PC-3 (cell line): ENCODE measurements around the gene SLC25A41.

Source experiments
- CTCF ChIP-seq: fragments of 300-600 bp; sonication (generic); conservative IDR thresholded peaks from 2 replicates; pipeline ENCODE4 v1.5.1; 2017; ENCODE audit warnings: antibody characterized with exemption, low read depth, mild to moderate bottlenecking, low read length
- EZH2 ChIP-seq: fragments of 300-600 bp; sonication (generic); IDR thresholded peaks from one replicate; pipeline ENCODE4 v1.6.1; 2017; ENCODE audit warnings: antibody characterized with exemption, mild to moderate bottlenecking, low read length; ENCODE audit not compliant: unreplicated experiment
- EZH2phosphoT487 ChIP-seq: fragments of 300-600 bp; sonication (generic); IDR thresholded peaks from 2 replicates; pipeline ENCODE4 v1.6.1; 2018; ENCODE audit warnings: mild to moderate bottlenecking, antibody characterized with exemption, low read length, borderline replicate concordance

- TF ChIP-seq EZH2 (no peak), CTCF (no peak), EZH2phosphoT487 (no peak)
These were observed 24.2 kb downstream of the SLC25A41 start for GRCh38 chr19:6409346-6409745.
